HepG2 (cell line): ENCODE measurements around the gene SPAG6. TPM values are rescaled to one million over a fixed set of nuclear protein-coding genes. Genes with fewer than 3 reads are reported as not detected.

Source experiments
- ATAC-seq: fragments of 200-7000 bp; cut with Tn5 transposase; 3 replicates; pipeline ENCODE4 v1.9.1; 2020; ENCODE audit warnings: mild to moderate bottlenecking, moderate library complexity
- BruUV-seq: library from RNA; stranded (reverse); fragments of 400-500 nt; replicated peaks from 2 replicates; lab custom pipeline; 2021; lab: Mats Ljungman, UMichigan
- CTCF ChIA-PET: fragments of 300-600 bp; formaldehyde crosslinking; extraction: SDS; loops from one replicate; lab custom pipeline; 2021; ENCODE audit warnings: low total read pairs, inconsistent platforms, low intra/inter-chr PET ratio; lab: Yijun Ruan, JAX
- POLR2A ChIA-PET: fragments of 350-600 bp; sonication (Branson Sonifier 250); formaldehyde crosslinking; loops from one replicate; lab custom pipeline; 2020; ENCODE audit warnings: antibody characterized with exemption, inconsistent platforms; lab: Yijun Ruan, JAX
- DNase-seq: peaks from one replicate; pipeline ENCODE4 v3.0.0-alpha.2; 2015; ENCODE audit warnings: low spot score
- FAIRE-seq: peaks from 3 replicates; lab custom pipeline; 2011; peaks lifted over from hg19 to GRCh38; lab: Jason Lieb, UNC
- H2AFZ ChIP-seq: one replicate; pipeline ENCODE4 v1.6.1; 2011; ENCODE audit warnings: low read length, inconsistent platforms
- H3K27ac ChIP-seq: fragments of 300-600 bp; 3 replicates; pipeline ENCODE4 v1.8.0; 2011; ENCODE audit warnings: mixed run types, mild to moderate bottlenecking, mixed read lengths, low read length, inconsistent platforms; ENCODE audit not compliant: insufficient read depth; ENCODE audit errors: extremely low read length
- H3K27me3 ChIP-seq, 2 experiments: fragments of 200-600 bp in 1 of 2; 2 replicates in 1 of 2; 3 replicates in 1 of 2; pipeline versions ENCODE4 v1.6.0 to v1.8.0; 2011; ENCODE audit warnings: low read length in 2 of 2, mild to moderate bottlenecking in 2 of 2, moderate library complexity in 2 of 2, inconsistent platforms in 1 of 2; ENCODE audit not compliant: insufficient read depth in 2 of 2, control insufficient read depth in 1 of 2
- H3K36me3 ChIP-seq, 2 experiments: fragments of 200-600 bp in 1 of 2; replicated peaks in 1 of 2; 2 replicates in 1 of 2; 3 replicates in 1 of 2; pipeline versions ENCODE4 v1.5.1 to v1.8.0; 2011; ENCODE audit warnings: low read length in 2 of 2, inconsistent platforms in 1 of 2; ENCODE audit not compliant: insufficient read depth in 2 of 2, control insufficient read depth in 1 of 2
- H3K4me1 ChIP-seq: 2 replicates; pipeline ENCODE4 v1.5.1; 2012; ENCODE audit warnings: low read length, inconsistent platforms; ENCODE audit not compliant: insufficient read depth
- H3K4me2 ChIP-seq: 2 replicates; pipeline ENCODE4 v1.6.0; 2011; ENCODE audit warnings: low read depth, low read length, inconsistent platforms
- H3K4me3 ChIP-seq, 3 experiments: fragments of 200-600 bp in 1 of 3; sonication (generic), shearing (Covaris generic) in 1 of 3; replicated peaks in 1 of 3; 2 replicates each; pipeline ENCODE4 v1.5.1; 2011 to 2016; ENCODE audit warnings: low read length in 3 of 3, inconsistent platforms in 2 of 3, low read depth in 2 of 3, mild to moderate bottlenecking in 2 of 3, control low read depth in 1 of 3, mixed read lengths in 1 of 3; ENCODE audit not compliant: insufficient read depth in 1 of 3
- H3K79me2 ChIP-seq: one replicate; pipeline ENCODE4 v1.6.1; 2011; ENCODE audit warnings: low read length, inconsistent platforms; ENCODE audit not compliant: insufficient read depth
- H3K9ac ChIP-seq: 2 replicates; pipeline ENCODE4 v1.6.0; 2011; ENCODE audit warnings: mild to moderate bottlenecking, low read depth, low read length, inconsistent platforms; ENCODE audit not compliant: insufficient read depth
- H3K9me3 ChIP-seq: 2 replicates; pipeline ENCODE4 v1.5.1; 2012; ENCODE audit warnings: mild to moderate bottlenecking, low read length
- H4K20me1 ChIP-seq: 2 replicates; pipeline ENCODE4 v1.6.0; 2011; ENCODE audit warnings: inconsistent platforms, mild to moderate bottlenecking, low read length, moderate library complexity; ENCODE audit not compliant: insufficient read depth
- AGO2 ChIP-seq: fragments of 200-400 bp; formaldehyde crosslinking; optimal IDR thresholded peaks from 2 replicates; pipeline ENCODE3; 2017; ENCODE audit warnings: mild to moderate bottlenecking, low read depth, low read length, moderate library complexity
- AKAP8 ChIP-seq: sonication (generic); formaldehyde crosslinking; IDR thresholded peaks from 2 replicates; pipeline ENCODE4 v1.5.1; 2020; ENCODE audit warnings: mild to moderate bottlenecking, missing genetic modification reagents
- HDAC1 ChIP-seq: sonication (generic); formaldehyde crosslinking; IDR thresholded peaks from 2 replicates; pipeline ENCODE4 v1.5.1; 2020; ENCODE audit warnings: mild to moderate bottlenecking, missing genetic modification reagents
- KAT2B ChIP-seq: fragments of 150-350 bp; IDR thresholded peaks from 2 replicates; pipeline ENCODE4 v1.6.1; 2014; ENCODE audit warnings: low read depth, low read length, borderline replicate concordance
- KDM6A ChIP-seq: IDR thresholded peaks from 2 replicates; pipeline ENCODE4 v1.6.1; 2016; ENCODE audit warnings: low read depth
- NR2F6 ChIP-seq, 2 experiments: IDR thresholded peaks; 2 replicates each; pipeline ENCODE4 v1.6.1; 2016; ENCODE audit warnings: antibody characterized with exemption in 1 of 2, mild to moderate bottlenecking in 1 of 2
- PHB2 ChIP-seq: fragments of 450-650 bp; IDR thresholded peaks from 2 replicates; pipeline ENCODE4 v1.6.1; 2018; ENCODE audit not compliant: partially characterized antibody
- PHF20 ChIP-seq: sonication (generic); formaldehyde crosslinking; IDR thresholded peaks from 2 replicates; pipeline ENCODE4 v1.5.0; 2020; ENCODE audit warnings: mild to moderate bottlenecking, missing genetic modification reagents
- PREB ChIP-seq: sonication (generic); formaldehyde crosslinking; IDR thresholded peaks from 2 replicates; pipeline ENCODE4 v1.4.0; 2020; ENCODE audit warnings: missing genetic modification reagents
- REXO4 ChIP-seq: sonication (generic); formaldehyde crosslinking; IDR thresholded peaks from 2 replicates; pipeline ENCODE4 v1.8.0; 2022; ENCODE audit warnings: missing genetic modification reagents, mild to moderate bottlenecking, borderline replicate concordance
- SMYD3 ChIP-seq: sonication (generic); formaldehyde crosslinking; IDR thresholded peaks from 2 replicates; pipeline ENCODE4 v1.8.1; 2023; ENCODE audit warnings: mild to moderate bottlenecking, missing genetic modification reagents
- TCF7 ChIP-seq: sonication (generic); IDR thresholded peaks from 2 replicates; pipeline ENCODE4 v1.6.1; 2016; ENCODE audit warnings: antibody characterized with exemption, low read depth
- TEAD2 ChIP-seq: sonication (generic); formaldehyde crosslinking; IDR thresholded peaks from 2 replicates; pipeline ENCODE4 v1.9.0; 2021; ENCODE audit warnings: missing genetic modification reagents
- TFDP1 ChIP-seq: IDR thresholded peaks from 2 replicates; pipeline ENCODE4 v1.6.1; 2016; ENCODE audit warnings: missing compliant biosample characterization, missing genetic modification reagents, borderline replicate concordance
- THAP8 ChIP-seq: sonication (generic); formaldehyde crosslinking; IDR thresholded peaks from 2 replicates; pipeline ENCODE4 v1.5.1; 2020; ENCODE audit warnings: missing genetic modification reagents, mild to moderate bottlenecking, borderline replicate concordance
- YEATS4 ChIP-seq: sonication (generic); formaldehyde crosslinking; IDR thresholded peaks from 2 replicates; pipeline ENCODE4 v1.4.0; 2020; ENCODE audit warnings: missing genetic modification reagents, borderline replicate concordance
- ZNF282 ChIP-seq: fragments of 450-650 bp; IDR thresholded peaks from 2 replicates; pipeline ENCODE4 v1.6.1; 2018; ENCODE audit not compliant: partially characterized antibody
- WGBS: methylation state at CpG from one replicate; pipeline ENCODE4 v1.1.6; 2017; ENCODE audit warnings: low lambda C conversion rate; 5-methylcytosine and 5-hydroxymethylcytosine counted together
- in situ Hi-C: cut with HindIII; loops from 2 replicates; pipeline ENCODE4 v1.10.0; 2017; ENCODE audit warnings: low pct_unique_long_range_greater_than_20kb; ENCODE audit not compliant: extremely low pct_ligation_motif_present
- intact Hi-C: fragments of 100-400 bp; cut with micrococcal nuclease; formaldehyde crosslinking; loops from one replicate; pipeline ENCODE4 v1.10.0; 2022; ENCODE audit not compliant: unreplicated experiment
- polyA plus RNA-seq, 8 experiments: library from polyadenylated mRNA; depleted of rRNA in 3 of 8; stranded (reverse) in 7 of 8; unstranded in 1 of 8; fragments of >200 nt; fragmentation: Illumina TruSeq in 4 of 8; extraction: Trizol in 4 of 8; gene quantifications; 2 replicates each; pipeline versions ENCODE4 v1.2.1 to v1.2.3, GENCODE V29; 2011 to 2016; ENCODE audit warnings: low read depth in 4 of 8, missing spikeins in 1 of 8, mixed read lengths in 1 of 8; ENCODE audit not compliant: insufficient read depth in 1 of 8
- total RNA-seq, 5 experiments: library from RNA; depleted of rRNA; stranded (reverse); fragments of >200 nt; fragmentation: Illumina TruSeq; extraction: Trizol; gene quantifications; 2 replicates each; pipeline ENCODE4 v1.2.3, GENCODE V29; 2016; ENCODE audit warnings: low read depth in 1 of 5

SPAG6 gene
- total and polyA plus RNA-seq, 2 of the 13 experiments (the other 11 are each of a cell fraction or from before 2014, with no cell fraction given) = not detected

GRCh38 chr10:22410846-22411245 lies 65.5 kb downstream of the SPAG6 start (continued):
- TF ChIP-seq THAP8 (CRISPR knock-in tag) (no peak), NR2F6 (IDR thresholded peaks at IDR 0.05) (no peak), NR2F6 (CRISPR knock-in tag; IDR thresholded peaks at IDR 0.05) (no peak)

- Histone ChIP-seq H3K79me2 (no peaks in the 10 kb centered on the region), H4K20me1 (no peaks in the 10 kb centered on the region), H3K4me3 (no peak overlapping the region), H3K4me1 (no peaks in the 10 kb centered on the region), H3K9ac (no peak overlapping the region), H3K27me3 (peaks cover 0 to 7% of the 10 kb centered on the region in 2 experiments; a peak in 1 of 5 replicates), H2AFZ (no peak overlapping the region), H3K27ac (no peak overlapping the region), H3K4me2 (no peak overlapping the region), H3K36me3 (no peaks in the 10 kb centered on the region), H3K9me3 (no peaks in the 10 kb centered on the region)
- TF ChIP-seq REXO4 (CRISPR knock-in tag) = no peak
- no peak for TF ChIP-seq YEATS4 (CRISPR knock-in tag)
- no peak for TF ChIP-seq KDM6A (CRISPR knock-in tag)
- no peak for TF ChIP-seq TCF7
- TF ChIP-seq AKAP8 (CRISPR knock-in tag) = no peak
- FAIRE-seq = no peak
- BruUV-seq = no TSS peak
- ChIA-PET CTCF (no interaction called here), POLR2A (no interaction called here)
- intact Hi-C loops (no loop called here), in situ Hi-C loops (no loop called here)
- no peak for ATAC-seq
- no peak for DNase-seq
- 57% methylated on average over 3 of the region's 3 CpGs for WGBS
Measured at GRCh38 chr10:22414146-22414545, 68.8 kb downstream of the SPAG6 start.

DNA sequence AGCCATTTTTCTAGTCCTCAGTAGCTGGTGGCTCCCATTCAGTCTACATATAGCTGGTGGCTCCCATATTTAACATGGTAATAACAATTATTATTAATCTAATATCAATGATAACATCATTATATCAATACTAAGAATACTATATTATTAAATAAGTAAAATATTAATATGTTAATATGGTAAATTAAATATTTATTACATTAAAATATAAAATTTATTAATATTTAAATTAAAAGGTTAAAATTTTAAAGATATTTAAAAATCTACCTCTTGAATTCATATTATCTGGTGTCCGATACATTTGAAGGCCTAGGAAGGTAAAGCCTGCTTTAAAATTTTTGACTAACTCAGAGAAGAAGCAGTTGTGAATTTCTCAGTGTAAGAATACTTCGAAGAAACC lies 69.8 kb downstream of the SPAG6 start:
- 29% methylated on average over 2 of the region's 2 CpGs for WGBS
- POLR2A ChIA-PET = no interaction called here
- Histone ChIP-seq H3K4me2 (no peak overlapping the region), H3K36me3 (no peaks in the 10 kb centered on the region), H3K27ac (no peak overlapping the region), H3K4me3 (no peak overlapping the region), H3K79me2 (no peaks in the 10 kb centered on the region), H3K27me3 (peaks cover 0 to 3% of the 10 kb centered on the region in 2 experiments; a peak in 1 of 5 replicates), H4K20me1 (no peaks in the 10 kb centered on the region), H3K9ac (no peak overlapping the region), H3K9me3 (no peaks in the 10 kb centered on the region), H2AFZ (no peak overlapping the region), H3K4me1 (no peaks in the 10 kb centered on the region)
- FAIRE-seq (no peak), ATAC-seq (no peak), DNase-seq (no peak)
- in situ Hi-C loops (no loop called here), intact Hi-C loops (no loop called here)
- no TSS peak for BruUV-seq
- CTCF ChIA-PET = no interaction called here
- TF ChIP-seq TFDP1 (CRISPR knock-in tag) = no peak
- no peak for TF ChIP-seq ZNF282
- TF ChIP-seq PREB = no peak
- no peak for TF ChIP-seq KAT2B
- no peak for TF ChIP-seq SMYD3 (CRISPR knock-in tag)
- TF ChIP-seq HDAC1 = no peak
- no peak for TF ChIP-seq PHB2
- no peak for TF ChIP-seq TEAD2 (CRISPR knock-in tag)
- TF ChIP-seq AGO2 = no peak
- no peak for TF ChIP-seq PHF20 (CRISPR knock-in tag)
